Activated CD8-positive, alpha-beta memory T cell treated with anti-CD3 and anti-CD28 coated beads for 4 hours (primary cell): Measurements from ENCODE around the gene SPG7.
"Not testable (repeated sequence)": the region's sequence is repeated elsewhere in the genome, so short reads cannot be mapped to it uniquely, and the experiment has no call there.

Source experiments
- DNase-seq, 2 donors: peaks; one replicate each; pipeline ENCODE4 v3.0.0-alpha.2; 2020; ENCODE audit warnings: low read depth in 2 of 2

SPG7 gene

DNA sequence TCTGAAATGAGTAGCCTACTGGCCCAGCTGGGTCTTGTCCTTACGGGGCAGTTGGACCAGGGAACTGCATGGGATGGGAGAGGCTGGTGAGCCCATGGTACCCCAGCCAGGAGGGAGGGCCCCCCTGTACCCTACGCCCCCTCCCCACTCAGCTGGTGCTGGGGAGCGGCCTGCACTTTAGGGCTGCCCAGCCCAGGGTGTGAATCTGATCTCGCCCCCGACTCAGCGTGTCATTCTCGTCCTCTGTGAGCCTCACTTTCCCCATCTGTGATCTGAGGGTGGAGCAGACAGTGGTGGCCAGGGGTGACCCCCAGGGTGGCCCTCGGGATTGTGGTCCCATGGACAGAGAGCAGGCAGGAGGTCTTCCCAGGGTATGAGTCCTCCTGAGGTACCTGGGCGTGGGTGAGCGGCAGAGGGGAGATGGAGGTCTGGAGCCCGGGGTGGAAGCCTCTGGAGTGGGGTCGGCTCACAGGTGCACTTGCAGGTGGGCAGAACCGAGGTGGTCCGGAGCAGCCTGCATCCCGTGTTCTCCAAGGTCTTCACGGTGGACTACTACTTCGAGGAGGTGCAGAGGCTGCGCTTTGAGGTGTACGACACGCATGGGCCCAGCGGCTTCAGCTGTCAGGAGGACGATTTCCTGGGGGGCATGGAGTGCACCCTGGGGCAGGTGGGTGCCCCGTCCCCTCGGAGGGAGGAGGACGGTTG is 69.0 kb downstream of the SPG7 start:
- no peak for DNase-seq

DNA sequence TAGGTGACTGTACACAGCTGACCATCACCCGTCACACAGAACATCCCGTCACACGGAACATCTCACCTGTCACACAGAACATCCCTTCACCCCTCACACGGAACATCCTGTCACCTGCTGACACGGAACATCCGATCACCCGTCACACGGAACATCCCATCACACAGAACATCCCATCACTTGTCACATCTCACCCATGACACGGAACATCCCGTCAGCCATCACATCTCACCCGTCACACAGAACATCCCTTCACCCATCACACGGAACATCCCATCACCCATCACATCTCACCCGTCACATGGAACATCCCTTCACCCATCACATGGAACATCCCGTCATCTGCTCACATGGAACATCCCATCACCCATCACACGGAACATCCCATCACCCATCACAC is 71.1 kb downstream of the SPG7 start:
- no peak for DNase-seq

DNA sequence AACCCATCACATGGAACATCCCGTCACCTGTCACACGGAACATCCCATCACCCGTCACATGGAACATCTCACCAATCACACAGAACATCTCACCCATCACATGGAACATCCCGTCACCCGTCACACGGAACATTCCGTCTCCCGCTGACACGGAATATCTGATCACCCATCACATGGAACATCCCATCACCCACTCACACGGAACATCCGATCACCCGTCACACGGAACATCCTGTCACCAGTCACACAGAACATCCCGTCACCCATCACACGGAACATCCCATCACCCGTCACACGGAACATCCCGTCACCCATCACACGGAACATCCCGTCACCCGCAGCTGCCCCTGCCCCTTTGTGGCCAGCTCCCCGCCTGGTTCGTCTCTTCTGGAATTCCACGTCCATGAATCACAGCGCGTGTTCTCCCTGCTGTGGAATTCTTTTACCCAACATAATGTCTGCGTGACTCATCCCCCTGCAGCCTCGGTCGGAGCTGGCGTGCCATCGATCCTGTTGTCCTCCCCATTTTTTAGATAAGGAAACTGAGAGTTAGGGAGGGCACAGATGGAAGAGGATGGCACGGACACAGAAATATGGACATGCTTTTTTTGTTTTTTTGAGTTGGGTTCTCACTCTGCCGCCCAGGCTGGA is 73.0 kb downstream of the SPG7 start:
- DNase-seq, result no peak

DNA sequence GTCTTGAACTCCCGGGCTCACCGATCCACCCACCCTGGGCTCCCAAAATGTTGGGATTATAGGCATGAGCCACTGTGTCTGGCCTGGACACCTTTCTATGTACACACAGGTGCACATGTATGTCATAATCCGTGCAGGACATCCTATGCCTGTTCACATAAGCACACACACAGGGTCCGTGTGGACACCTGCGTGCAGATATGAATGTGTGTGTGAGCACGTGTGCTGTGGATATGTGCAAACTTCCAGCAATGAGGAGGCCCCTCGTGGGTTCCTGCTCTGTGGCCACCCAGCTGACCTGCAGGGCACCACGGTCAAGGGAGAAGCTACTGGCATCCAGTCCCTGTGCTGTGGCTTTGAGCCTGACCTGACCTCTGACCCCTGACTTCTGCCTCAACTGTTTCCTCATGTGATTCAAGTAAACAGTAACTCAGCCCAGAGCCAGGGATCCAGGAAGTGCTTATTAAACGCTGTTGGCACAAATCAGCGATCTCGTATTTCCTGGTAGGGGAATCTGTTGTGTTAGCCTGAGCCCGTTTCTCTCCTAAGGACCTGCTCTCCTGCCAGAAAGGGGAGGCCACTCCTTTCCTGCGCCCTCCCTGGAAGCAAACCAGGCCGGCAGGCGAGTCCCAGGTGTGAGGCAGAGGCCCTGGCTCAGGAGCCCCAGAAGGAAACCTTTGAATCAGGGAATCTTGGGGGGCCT is 73.8 kb downstream of the SPG7 start:
- no peak for DNase-seq

DNA sequence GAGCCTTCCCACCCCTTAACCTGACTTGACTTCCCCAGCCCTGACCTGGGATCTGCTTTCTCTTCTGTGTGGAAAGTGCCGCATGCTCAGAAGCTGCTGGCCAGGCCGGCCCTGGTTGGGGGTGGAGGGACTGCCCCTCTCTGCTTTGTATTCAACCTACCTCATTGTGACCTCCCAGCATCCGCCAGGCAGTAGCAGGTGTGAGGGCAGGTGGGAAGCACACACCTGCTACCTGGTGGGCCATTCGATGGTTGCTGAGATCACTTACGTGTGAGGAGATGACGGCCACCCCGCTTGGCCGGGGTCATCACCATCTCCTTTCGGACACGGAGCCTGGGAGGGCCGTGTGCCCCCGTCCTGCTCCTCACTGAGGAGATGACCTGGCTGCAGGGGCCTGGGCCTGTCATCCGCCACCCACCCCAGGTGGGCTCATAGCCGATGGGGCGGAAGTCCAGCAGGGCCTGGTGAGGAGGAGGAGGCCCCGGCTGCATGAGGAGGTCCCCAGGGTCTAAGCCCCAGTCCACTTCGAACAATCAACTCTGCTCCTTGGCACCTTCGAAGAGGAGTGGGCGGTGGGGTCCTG is 74.5 kb downstream of the SPG7 start:
- no peak for DNase-seq

DNA sequence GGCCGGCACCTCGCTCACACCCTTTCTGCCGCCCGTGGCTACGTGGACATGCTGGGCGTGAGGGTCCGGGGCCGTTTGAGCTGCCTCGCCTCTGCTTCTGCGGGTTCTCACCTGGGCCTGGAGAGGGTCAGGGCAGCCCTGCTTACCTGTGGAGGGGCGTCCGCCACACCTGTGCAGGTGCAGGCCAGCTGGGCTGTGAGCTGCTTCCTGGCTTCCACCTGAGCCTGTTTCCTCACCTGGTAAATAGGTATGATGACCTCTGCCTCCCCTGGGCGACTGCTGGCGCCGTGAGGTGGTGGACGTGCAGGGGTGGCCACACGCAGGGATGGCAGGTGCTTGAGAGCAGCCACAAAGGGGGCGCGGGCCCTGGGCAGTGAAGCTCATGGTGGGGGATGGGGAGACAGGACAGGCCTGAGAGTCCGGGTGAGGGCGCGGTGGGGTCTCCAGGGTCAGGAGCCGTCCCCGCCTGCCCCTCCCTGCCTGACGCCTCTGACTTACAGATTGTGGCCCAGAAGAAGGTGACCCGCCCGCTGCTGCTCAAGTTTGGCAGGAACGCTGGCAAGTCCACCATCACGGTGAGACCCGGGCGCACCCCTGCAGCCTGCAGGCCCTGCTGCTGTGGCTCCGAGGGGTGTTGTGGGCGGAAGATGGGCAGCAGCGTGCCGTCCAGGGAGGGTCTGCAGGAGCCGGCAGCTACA is 75.1 kb downstream of the SPG7 start:
- DNase-seq, result no peak

DNA sequence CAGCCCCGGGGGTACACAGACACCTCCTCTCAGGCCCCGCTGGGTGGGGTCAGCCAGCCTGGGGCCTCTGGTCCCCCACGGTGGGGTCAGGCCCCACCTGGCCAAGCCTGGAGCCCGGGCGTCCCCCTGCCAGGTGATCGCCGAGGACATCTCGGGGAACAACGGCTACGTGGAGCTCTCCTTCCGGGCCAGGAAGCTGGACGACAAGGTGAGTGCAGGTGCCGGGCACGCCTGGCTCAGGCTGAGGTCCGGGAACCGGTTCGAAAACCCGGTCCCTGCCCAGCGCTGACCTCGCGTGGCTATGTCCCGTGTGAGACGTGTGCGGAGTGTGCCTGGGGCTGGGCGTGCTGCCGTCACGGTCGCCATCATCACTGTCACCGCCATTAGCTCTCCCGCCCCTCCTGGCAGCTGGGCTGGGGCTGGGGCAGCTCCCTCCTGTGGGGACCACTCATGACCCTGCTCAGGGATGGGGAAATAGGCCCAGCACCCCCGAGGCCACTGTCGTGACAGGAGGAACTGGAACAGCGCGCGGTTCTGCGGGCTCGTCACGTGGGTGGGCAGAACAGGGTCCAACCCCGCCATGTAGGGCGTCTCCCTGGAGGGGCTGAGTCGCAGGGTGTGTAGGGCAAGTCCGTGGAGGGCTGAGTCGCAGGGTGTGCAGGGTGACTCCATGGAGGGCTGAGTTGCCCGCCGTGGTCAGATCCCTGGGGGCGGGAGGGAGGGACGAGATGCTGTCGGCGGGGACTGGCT is 75.9 kb downstream of the SPG7 start:
- no peak for DNase-seq

DNA sequence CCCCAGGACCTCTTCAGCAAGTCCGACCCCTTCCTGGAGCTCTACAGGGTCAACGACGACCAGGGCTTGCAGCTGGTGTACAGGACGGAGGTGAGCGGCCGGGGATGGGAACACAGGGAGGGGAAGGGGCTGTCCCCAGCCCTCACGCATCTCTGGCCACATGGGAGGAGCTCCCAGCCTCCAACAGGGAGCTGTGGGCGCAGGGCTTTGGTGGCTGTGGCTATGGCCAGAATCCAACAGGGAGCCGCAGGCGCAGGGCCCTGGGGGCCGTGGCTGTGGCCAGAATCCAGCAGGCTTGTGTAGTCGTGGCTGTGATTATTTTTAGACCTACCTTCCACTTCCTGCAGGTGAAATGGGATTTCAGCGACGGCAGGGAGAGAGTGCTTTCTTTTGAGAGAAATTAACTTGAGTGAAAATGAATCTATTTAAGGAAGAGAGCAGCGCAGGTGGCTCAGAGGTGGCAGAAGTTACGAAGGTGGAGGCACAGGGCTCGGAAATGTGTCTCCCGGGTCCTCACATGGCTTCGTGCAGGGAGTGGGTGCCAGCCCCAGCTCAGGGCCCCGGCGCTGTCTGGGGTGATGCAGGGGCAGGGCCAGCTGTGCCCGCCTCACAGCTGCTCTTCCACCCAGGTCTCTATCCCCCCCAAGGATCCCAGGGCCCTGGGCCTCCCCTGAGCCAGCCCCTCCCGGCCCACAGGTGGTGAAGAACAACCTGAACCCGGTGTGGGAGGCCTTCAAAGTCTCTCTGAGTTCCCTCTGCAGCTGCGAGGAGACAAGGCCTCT is 76.8 kb downstream of the SPG7 start:
- no peak for DNase-seq

DNA sequence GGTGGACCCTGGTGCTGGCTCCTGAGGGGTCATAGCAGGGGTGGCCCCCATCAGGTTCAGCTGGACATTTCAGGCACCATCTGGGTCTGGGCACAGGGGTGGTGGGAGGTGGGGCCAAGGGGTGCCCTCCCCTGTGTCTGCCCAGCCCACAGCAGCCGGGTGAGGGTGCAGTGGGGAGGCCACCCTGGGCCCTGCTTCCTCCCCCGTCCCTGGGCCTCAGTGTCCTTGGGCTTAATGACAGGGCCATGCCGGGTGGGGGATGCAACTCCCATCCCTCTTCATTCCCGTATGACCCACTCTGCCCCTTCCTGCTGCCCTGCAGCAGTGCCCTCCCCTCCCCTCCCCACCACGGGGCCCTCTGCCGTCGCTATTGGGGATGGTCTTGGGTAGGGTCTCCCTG is 78.0 kb downstream of the SPG7 start:
- DNase-seq, result no peak

DNA sequence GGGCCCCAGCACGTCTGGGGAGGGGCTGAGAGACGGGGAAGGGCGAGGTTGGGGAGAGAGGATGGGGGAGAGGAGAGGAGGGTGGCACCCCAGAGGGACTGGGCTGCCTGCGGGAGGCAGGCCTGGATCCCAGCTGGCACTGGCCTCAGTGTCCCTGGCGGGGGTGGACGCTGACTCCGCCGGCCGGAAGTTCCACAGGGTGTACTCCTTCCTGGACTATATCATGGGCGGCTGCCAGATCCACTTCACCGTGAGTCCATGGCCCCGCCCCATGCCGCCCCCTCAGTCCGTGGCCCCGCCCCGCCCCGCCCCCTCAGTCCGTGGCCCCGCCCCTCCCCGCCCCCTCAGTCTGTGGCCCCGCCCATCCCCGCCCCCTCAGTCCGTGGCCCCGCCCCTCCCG is 78.7 kb downstream of the SPG7 start:
- DNase-seq, result no peak

DNA sequence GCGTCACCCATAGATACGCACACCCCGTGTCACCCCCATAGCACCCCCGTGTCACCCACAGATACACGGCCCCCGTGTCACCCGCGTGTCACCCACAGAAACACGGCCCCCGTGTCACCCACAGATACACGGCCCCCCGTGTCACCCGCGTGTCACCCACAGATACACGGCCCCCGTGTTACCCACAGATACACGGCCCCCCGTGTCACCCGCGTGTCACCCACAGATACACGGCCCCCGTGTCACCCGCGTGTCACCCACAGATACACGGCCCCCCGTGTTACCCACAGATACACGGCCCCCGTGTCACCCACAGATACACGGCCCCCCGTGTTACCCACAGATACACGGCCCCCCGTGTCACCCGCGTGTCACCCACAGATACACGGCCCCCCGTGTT is 79.5 kb downstream of the SPG7 start:
- DNase-seq, result not testable (repeated sequence)

DNA sequence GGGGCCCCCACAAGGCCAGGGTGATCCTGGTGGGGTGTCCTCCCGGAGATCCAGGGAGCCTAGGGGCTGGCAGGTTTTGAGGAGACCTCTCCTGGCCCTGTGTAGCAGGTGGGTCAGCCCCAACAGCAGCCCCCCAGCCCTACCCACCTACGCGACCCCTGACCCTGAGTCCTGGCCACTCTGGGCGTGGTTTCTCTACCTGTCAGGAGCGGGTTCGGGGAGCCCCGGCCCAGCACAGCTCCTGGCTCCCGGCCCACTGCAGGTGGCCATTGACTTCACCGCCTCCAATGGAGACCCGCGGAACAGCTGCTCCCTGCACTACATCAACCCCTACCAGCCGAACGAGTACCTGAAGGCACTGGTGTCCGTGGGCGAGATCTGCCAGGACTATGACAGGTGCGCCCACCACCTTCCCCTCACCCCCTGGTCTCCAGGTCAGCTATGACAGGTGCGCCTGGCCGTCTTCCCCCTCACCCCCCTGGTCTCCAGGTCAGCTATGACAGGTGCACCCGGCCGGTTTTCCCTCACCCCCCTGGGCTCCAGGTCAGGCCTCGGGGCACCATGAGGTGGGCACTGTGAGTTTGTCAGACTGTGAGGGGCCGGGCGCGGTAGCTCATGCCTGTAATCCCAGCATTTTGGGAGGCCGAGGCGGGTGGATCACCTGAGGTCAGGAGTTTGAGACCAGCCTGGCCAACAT is 80.4 kb downstream of the SPG7 start:
- DNase-seq, result no peak

DNA sequence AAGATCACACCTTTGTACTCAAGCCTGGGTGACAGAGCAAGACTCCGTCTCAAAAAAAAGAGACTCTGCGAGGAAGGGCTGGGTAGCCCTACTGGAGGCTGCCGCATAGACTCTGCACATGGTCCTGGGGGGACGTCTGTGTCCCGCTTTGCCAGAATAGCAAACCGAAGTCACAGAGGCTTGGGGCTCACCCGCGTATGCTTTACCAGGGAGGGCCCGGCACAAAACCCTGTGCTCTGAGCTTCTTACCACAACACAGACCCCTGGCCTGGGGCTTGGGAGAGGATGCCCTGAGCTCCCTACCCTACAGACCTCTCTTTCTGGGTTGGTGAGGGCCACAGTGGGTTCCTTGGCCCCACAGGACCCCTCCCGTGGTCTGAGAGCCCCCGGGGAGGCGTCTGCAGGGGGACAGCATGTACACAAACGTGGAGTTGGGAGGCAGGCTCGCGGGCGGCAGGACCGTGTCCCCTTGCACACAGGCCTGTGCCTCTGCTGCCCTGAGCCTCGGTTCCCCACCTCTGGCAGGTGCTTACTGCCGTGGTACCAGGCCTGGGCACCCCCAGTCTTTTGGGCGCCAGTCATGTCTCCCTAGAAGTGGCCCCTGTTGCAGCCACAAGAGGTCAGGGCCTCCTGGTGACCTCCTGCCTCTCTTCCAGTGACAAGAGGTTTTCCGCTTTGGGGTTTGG is 81.2 kb downstream of the SPG7 start:
- DNase-seq, result no peak

DNA sequence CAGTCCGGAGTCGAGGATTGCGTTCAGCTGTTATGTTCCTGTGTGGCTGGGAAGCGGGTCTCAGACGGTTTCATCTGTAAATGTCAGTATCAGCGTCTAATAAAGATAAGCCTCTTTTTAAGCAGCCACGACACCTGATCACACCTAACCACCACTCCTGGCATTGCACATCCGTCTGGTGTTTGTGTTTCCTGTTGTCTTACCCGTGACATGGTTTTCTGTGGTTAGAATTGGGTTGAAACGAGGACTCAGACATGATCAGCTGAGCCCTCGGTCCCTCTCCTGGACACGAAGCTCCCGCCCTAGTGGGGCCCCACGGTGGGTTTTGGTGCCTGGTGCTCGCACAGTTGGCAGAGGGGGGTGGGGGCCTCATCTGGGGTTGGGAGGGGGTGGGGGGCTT is 85.6 kb downstream of the SPG7 start:
- no peak for DNase-seq

DNA sequence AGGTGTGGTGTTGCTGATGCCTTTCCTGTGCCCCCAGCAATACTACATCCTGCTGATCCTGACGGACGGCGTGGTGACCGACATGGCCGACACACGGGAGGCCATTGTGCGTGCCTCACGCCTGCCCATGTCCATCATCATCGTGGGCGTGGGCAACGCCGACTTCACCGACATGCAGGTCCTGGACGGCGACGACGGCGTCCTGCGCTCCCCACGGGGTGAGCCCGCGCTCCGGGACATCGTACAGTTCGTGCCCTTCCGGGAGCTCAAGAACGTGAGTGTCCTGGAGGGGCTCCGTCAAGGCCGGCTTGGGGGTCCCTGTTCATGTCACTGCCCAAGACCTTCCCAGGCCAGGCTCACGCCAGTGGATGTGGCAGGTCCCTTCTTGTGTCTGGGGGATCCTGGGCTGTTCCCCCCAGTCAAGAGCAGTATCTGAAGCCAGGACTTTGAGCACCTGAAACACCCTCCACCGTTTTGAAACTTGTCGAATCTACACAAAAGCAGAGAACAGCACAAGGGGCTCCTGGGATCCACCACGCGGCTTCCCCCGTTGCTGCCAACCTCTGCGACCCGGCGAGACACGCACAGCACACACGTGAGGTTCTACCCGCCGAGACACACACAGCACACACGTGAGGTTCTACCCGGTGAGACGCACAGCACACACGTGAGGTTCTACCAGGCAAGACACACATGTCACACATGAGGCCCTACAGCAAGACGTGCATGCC is 87.3 kb downstream of the SPG7 start:
- DNase-seq, result no peak

DNA sequence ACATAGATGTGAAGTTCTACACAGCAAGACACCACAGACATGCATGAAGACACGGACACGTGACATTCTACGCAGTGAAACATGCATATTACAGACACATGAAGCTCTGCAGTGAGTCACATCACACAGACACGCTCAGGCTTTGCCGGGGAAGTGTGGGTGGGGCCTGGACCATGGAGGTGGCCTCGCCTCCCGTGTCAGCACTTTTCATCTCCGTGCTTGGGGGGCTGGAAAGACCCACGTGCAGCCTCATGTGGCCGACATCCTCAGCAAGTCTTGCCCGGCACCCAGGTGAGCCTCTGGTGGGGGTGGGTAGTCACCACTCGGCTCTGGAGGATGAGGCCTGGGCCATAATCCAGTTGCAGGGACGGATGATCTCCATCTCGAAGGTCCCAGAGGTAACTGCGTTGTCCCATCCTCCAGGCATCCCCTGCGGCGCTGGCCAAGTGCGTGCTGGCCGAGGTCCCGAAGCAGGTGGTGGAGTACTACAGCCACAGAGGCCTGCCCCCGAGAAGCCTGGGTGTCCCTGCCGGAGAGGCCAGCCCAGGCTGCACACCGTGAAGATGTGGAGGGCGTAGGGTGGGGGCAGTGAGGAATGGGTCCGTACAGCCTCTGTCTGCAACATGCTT is 88.0 kb downstream of the SPG7 start:
- no peak for DNase-seq

DNA sequence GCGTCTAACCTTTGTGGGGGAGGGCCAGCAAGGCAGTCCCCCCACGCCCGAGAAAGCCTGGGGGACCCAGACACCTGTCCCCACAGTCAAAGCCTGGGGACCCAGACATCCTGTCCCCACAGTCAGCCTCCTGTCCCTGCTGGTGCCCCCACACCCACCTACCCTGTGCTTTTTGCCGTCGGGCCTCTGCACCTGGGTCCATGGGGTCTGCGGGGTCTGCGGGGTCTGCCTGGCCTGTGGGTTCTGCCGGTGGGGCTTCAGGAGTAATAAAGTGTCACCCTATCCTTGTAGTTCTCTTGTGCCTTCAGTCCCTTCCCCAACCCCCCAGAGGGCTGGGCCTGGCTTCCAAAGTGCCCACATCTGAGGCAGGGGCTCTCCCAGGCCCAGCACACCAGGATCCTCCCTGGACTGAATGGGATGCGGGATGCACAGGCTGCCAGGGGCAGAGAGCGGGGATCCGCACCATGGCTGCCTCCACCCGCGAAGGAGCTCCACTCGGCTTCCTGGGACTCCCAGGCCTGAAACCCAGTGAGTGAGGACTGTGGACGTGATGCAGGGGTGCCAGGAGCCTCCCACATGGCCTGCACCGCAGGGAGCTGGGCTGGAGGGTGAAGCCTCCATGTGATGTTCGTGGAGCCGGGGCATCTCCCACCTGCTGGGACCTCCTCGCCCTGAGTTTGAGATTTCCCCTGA is 88.9 kb downstream of the SPG7 start:
- DNase-seq, result no peak

DNA sequence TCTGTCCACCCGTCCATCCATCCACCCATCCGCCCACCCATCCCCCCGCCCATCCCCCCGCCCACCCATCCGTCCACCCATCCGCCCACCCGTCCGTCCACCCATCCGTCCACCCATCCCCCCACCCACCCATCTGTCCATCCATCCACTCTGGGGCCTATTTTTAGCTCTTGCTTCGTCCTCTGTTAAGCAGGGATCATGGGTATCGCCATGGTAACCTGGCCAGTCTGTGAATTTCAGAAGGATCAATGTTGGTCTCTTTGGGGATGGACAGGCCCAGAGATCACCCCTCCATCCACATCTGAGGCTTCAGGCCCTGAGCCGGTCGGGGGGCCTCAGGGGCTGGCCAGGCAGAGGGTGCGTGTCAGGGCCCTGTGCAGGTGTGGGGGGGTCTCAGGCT is 90.0 kb downstream of the SPG7 start:
- DNase-seq, result no peak
